ENCODE measurements around the gene STK11IP. TPM values are rescaled to one million over a fixed set of nuclear protein-coding genes. Genes with fewer than 3 reads are reported as not detected.

STK11IP gene
- total and polyA plus RNA-seq, 8 donors: 24.5 to 36.6 (median 29.2) TPM

GRCh38 chr2:219624565-219624964, 26.9 kb downstream of the STK11IP start:
- Histone ChIP-seq H3K4me3 (no peak overlapping the region), H3K9me3 (no peaks in the 10 kb centered on the region), H3K27ac (no peak overlapping the region), H3K36me3 (no peaks in the 10 kb centered on the region), H3K4me1 (peaks cover 6 to 7% of the 10 kb centered on the region in 2 donors), H3K27me3 (peaks cover 0 to 42% of the 10 kb centered on the region in 2 donors)
- TF ChIP-seq CTCF (IDR thresholded peaks at IDR 0.05): no peak
- peak in 1 of 4 donors; percentile 54 for DNase-seq
- no peak for ATAC-seq
- intact Hi-C loops (cut with DNase I): no loop called here

GRCh38 chr2:219625179-219625578, 27.5 kb downstream of the STK11IP start:
- intact Hi-C loops (cut with DNase I): no loop called here
- peaks cover 6 to 7% of the 10 kb centered on the region in 2 donors for H3K4me1 ChIP-seq
- TF ChIP-seq CTCF (IDR thresholded peaks at IDR 0.05): no peak
- DNase-seq (peak in 1 of 4 donors; percentile 20), ATAC-seq (no peak)
- H3K36me3 ChIP-seq: no peaks in the 10 kb centered on the region
- no peaks in the 10 kb centered on the region for H3K9me3 ChIP-seq
- H3K4me3 ChIP-seq: no peak overlapping the region
- H3K27ac ChIP-seq: no peak overlapping the region
- peaks cover 0 to 42% of the 10 kb centered on the region in 2 donors for H3K27me3 ChIP-seq

- Histone ChIP-seq H3K27me3 (peaks cover 0 to 48% of the 10 kb centered on the region in 2 donors), H3K36me3 (no peaks in the 10 kb centered on the region), H3K27ac (no peak overlapping the region), H3K9me3 (no peaks in the 10 kb centered on the region), H3K4me1 (peaks cover 6 to 7% of the 10 kb centered on the region in 2 donors), H3K4me3 (no peak overlapping the region)
- DNase-seq: no peak
- intact Hi-C loops (cut with DNase I): no loop called here
- TF ChIP-seq CTCF (IDR thresholded peaks at IDR 0.05): no peak
- ATAC-seq: no peak
Observed at GRCh38 chr2:219626540-219626939, 28.9 kb downstream of the STK11IP start.

- intact Hi-C loops (cut with DNase I): no loop called here
Observed at GRCh38 chr2:219627103-219628100, 29.7 kb downstream of the STK11IP start, which contains the start of gene SLC4A3. TSS of gene SLC4A3 (plus strand) at chr2:219627630. CDS start at chr2:219627993, 363 bp downstream.

More at GRCh38 chr2:219627103-219628100, 29.7 kb downstream of the STK11IP start, which contains the start of gene SLC4A3:
- peaks cover 0 to 52% of the 10 kb centered on the region in 2 donors for H3K27me3 ChIP-seq
- H3K4me1 ChIP-seq: peaks cover 6 to 7% of the 10 kb centered on the region in 2 donors
- peak in 1 of 4 donors; percentile 77 for DNase-seq
- peak within 1 kb of the TSS; percentile 32 to 34 for H3K4me3 ChIP-seq
- no peak for TF ChIP-seq CTCF (IDR thresholded peaks at IDR 0.05)
- ATAC-seq: peak; percentile 75
- H3K9me3 ChIP-seq: no peaks in the 10 kb centered on the region
- no peaks in the 10 kb centered on the region for H3K36me3 ChIP-seq
- H3K27ac ChIP-seq: no peak within 1 kb of the TSS

Data from left lung (tissue), 10 donors.